HG02798 (cell line): ENCODE data around the gene USP15.
A peak's percentile ranks its signal among the peaks of the same experiment; 100 is the strongest.

Experiments used
- ATAC-seq: cut with Tn5 transposase; IDR thresholded peaks from one replicate; pipeline ENCODE4 v1.9.1; 2021; ENCODE audit warnings: mild to moderate bottlenecking; ENCODE audit not compliant: unreplicated experiment, poor library complexity

Gene USP15

DNA sequence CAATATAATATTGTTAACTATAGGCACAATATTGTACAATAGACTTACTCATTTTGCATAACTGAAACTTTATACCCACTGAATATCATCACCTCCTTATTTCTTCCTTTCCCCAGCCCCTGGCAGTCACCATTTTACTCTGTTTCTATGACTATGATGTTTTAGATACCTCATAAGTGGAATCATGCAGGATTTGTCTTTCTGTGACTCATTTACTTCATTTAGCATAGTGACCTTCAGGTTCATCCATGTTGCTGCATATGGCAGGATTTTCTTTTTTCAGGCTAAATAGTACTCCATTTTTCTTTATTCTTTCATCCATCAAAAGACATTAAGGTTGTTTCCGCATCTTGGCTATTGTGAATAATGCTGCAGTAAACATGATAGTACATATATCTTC, 18.9 kb downstream of the USP15 start:
- no peak for ATAC-seq

DNA sequence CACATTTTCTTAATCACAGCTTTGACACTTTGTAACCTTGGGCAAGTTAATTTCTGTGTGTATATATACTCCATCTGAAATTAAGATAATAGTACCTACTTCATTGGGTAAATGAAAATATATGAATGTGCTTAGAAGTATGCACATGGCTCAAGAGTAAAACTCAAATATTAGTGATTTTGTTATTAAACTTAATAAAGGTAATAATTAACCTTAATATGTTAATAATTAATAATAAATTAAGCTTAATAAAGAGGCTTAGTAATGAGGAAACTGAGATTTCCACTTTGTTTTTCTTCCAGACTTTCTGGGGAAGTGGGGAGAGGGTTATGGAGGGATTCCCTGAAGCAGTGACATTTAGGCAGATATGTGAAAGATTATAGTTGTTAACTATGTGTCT, 19.8 kb downstream of the USP15 start:
- ATAC-seq = no peak

DNA sequence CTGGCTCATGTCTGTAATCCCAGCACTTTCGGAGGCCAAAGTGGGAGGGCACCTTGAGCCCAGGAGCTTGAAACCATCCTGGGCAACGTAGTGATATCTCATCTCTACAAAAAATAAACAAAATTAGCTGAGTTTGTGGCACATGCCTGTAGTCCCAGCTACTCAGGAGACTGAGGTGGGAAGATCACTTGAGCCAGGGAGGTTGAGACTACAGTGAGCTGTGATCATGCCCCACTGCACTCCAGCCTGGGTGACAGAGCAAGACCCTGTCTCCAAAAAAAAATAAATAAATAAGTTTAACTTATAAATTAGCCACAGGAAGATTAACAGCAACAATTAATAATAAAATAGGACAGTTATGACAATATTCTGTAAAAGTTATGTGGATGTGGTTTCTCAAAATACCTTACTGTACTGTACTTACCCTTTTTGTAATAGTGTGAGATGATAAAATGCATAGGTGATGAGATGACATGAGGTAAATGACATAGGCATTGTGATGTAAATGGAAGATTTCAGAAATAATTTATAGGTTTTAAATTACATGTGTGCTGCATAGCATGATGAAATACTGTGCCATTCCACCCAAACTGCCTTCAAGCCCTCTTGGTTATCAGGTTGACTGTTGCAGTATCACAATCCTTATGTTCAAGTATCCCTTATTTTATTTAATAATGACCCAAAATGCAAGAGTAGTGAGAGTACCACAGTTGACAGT, 22.0 kb downstream of the USP15 start:
- ATAC-seq = no peak

DNA sequence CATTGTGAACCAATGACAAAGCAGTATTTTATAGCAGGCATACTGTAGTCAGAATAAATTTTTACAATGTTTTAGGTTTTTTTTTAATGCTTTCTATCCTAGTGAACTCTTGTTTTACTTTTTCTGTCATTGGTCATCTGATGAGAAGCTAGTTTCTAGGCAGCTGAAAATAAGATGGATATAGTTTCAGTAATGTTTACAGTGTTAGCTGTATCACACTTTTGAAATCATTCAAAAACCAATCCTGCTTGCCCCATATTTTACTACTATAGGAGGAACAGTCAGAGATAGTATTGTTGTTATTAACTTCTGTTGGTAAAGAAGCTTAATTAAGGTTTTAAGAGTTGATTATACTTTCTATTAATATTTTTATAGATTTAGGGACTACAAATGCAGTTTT, 24.5 kb downstream of the USP15 start:
- no peak for ATAC-seq

DNA sequence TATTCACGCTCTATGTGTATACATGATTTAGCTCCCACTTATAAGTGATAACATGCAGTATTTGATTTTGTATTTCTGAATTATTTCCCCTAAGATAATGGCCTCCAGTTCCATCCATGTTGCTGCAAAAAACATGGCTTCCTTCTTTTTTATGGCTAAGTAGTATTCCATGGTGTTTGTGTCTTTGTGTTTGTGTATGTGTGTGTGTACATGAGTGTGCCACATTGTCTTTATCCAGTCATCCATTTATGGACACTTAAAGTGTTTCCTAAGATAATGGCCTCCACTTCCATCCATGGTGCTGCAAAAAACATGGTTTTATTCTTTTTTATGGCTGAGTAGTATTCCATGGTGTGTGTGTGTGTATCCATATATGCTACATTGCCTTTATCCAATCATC, 25.1 kb downstream of the USP15 start:
- no peak for ATAC-seq

DNA sequence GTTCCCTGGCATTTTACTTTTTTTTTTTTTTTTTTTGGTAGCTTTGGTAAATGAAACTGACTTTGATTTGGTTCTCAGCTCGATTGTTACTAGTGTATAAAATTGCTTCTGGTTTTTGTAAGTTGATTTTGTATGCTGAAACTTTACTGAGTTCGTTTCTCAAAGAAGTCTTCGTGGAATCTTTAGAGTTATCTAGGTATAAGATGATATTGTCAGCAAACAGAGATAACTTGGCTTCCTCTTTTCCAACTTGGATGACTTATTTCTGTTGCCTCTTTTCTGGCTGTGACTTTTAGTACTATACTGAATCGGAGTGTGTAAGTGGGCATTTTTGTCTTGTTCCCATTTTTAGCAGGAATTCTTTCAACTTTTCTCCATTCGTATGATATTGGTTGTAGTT, 28.1 kb downstream of the USP15 start:
- no peak for ATAC-seq

DNA sequence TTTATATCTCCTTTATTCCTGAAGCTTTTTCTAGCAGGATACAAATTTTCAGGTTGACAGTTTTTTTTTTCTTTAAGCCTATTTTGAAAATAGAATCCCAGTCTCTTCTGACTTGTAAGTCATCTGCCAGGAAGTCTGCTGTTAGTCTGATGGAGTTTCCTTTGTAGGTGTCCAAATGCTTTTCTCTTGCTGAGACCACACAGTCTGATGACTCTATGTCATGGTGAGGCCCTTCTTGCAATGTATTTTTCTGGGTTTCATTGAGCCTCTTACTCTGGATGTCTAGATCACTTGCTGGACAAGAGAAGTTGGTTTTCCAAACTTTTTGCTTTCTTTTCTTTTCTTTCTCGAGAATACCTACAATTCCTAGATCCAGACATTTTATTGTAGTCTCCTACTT, 30.6 kb downstream of the USP15 start:
- ATAC-seq = no peak

DNA sequence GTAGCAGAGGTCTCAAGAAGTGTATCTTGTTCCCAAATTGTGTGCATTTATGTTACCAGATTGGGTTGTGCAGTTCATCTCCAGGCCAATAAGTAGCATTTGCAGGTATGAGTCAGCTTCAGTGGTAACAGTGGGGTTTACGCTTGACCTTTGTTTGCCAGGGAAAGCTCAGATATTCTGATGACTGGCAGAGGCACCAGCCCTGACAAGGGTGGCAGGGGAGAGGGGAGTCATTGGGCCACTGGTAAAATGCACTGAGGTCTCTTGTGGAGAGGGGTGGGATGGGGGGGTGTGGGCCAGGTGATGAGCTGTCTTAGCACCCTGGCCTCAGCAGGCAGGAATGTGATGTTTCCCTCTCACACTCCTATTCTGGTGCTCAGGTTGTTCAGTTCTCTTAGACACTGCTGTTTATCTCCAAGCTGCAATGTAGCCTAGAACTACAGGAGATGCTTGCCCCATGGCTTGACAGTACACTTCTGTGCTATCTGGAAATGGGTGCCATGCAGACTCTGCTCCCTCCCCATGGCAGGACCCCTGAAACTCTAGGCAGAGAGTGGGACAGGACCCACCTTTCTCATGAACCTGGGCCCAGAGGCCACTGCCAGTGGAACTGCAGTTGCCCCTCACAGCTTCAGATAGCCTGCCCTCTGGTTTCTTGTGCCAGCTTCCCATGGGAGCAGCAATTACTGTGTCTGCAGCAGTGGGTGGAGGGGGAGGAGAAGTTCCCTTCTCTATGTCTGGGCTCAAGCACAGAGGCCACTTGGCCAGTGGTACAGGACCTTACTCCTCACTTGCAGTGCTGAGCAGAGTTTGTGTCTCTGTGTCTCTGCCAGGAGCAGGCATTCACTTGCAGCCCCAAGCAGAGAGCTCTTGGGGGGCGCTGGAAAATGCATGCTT, 31.9 kb downstream of the USP15 start:
- peak; percentile 29 for ATAC-seq

DNA sequence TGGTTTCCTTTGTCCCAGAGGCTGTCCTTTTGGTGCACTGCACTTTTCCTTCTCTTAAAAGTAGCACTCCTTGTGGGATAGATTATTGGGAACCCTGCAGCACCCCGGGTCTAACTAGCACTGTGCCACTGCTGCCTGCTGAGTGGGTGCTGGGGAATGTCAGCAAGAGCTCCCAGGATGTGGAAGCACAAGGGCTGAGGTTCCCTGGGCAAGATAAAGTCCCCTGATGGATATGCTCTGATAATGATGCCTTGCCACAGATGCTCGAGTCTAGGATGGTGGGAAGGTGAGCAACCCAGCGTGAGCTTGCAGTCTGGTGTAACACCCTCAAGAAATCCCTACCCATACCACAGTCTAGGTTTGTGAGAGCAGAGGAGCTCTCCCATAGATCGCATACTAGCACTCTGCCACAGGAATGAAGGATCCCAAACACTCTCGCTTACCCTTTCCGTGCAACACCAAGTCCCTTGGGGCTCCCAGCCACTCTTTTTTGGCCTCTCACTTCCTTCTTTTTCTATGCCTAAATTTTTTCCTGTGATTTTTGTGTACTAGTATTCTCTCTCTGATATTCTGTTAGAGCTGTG, 32.6 kb downstream of the USP15 start:
- no peak for ATAC-seq

DNA sequence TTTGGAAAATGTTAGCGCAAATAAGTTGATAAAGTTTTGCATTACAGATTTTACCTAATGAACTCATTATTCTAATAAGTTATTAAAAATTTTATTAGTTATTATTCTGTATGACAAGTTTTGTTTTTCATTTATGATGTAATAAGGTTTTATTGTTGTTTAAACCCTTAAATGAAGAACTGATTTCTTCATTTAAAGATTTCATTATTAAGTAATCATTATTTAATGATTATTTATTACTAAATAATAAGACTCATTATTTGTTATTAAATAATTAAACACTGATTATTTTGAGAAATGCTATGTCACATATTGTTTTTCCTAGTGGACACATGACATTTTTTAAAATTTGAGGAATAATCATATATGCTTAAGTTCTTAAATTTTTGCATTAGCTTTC, 34.2 kb downstream of the USP15 start:
- no peak for ATAC-seq

DNA sequence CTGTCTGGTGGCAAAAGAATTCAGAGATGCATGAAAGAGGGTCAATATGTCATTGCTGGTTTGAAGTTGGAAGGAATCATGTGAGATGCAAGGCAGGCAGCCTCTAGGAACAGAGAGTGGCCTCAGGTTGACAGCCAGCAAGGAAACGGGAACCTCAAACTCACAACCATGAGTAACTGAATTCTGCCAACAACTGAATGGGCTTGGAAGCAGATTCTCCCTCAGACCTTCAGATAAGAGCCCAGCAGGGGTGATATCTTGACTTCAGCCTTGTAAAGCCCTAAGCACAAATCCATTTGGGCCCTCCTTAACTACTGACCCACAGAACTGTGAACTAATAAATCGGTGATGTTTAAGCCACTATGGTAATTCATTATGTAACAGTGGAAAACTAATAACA, 35.8 kb downstream of the USP15 start:
- ATAC-seq = no peak

DNA sequence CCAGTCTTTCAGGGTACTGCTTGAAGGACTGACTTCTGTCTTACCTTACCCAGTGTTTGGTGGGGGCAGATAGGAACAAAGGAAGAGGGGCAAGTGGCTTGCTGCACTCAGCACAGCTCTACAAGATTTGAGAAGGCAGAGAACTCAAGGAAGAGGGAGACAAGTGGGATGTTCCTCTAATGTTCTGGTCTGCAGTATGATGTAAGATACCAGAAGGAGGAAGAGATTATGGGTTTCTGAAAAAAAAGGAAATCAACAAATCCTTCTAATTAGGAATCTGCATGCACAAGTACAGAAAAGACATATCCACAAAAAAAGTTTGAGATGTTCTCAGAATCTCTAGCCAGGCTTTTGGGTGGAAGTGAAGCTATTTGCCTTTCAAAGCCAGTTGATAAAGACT, 37.1 kb downstream of the USP15 start:
- no peak for ATAC-seq

DNA sequence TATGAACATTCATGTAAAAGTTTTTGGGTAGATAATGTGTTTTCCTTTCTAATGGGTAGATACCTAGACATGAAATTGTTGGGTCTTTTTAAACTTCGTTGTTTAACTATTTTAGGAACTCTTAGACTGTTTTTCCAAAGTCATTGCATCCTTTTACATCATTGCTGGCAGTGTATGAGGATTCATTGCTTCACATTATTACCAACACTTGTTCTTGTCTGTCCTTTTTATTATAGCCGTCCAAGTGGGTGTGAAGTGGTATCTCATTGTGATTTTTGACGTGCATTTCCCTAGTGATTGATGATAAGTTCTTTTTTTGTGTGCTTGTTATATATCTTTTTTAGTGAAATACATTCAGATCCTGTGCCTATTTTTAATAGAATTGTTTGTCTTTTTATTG, 39.4 kb downstream of the USP15 start:
- ATAC-seq = no peak

DNA sequence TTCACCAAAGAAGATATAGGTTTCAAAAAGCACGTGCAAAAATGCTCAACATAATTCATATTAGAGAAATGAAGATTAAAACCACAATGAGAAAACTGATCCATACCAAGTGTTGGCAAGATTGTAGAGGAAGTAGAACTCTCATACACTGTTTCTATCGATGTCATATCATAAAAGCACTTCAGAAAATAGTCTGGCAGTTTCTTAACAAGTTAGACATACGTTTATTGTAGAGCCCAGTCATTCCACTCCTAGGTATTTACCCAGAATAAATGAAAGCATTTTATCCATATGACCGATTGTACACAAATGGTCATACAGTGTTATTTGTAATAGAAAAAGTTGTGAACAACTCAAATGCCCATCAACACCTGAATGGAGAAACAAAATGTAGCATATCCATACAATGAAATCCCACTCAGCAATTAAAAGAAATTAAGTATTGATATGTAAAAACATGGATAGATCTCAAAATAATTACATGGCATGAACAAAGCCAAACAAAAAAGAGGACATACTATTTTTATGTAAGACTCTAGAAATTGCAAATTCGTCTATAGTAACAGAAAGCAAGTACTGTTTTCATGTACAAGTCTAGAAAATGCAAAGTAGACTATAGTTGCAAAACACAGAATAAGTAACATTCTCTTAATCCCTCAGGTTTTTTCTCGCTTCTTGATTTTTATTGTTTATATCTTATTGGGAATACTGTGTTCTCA, 41.0 kb downstream of the USP15 start:
- no peak for ATAC-seq

DNA sequence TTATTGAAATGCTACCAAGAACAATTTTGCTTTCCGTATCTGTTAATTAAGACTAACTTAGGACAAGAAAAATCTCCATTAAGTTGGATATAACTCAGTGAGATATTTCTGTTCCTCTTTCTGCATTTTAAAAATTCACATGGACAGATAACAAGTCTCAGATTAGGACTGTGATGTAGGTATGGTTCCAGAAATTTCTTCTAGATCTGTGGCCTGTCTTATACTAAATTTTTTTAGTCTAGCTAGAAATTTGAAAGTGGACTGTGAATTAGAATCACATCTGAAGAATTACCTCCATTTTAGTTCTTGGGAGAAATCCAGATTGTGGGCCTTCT, 41.6 kb downstream of the USP15 start:
- ATAC-seq = no peak

DNA sequence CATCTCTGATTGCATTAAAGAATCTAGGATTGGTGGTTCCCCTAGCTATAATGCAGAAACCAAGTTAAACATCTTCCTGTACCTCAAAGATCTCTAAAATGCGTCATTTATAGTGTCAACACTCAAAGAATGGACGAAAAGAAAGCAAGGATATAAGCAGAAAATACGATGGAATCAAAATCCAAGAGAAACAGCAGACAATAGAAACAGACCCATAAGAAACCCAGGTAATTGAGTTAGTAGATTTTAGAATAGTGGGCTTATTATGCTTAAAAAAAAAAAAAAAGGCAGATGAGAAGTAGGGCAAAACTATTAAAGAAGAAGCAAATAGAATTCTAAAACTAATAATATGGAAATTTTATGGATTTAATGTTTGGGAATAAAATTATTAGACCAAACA, 44.4 kb downstream of the USP15 start:
- ATAC-seq = no peak

DNA sequence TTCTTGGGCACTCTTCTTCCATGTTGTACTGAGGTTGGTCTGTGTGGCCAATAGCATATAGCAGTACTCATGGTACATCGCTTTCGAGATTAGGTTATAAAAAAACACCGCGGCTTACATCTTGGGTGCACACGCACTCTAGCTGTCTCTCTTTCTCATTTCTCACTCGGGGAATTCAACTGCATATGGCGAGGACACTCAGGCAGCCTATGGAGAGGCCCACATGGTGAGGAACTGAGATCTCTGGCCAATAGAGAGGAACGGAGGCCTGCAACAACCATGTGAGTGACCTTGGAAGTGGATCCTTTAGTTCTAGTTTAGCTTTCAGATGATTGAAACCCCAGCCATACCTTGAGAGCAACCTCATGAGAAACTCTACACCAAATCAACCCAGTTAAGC, 45.6 kb downstream of the USP15 start:
- no peak for ATAC-seq

DNA sequence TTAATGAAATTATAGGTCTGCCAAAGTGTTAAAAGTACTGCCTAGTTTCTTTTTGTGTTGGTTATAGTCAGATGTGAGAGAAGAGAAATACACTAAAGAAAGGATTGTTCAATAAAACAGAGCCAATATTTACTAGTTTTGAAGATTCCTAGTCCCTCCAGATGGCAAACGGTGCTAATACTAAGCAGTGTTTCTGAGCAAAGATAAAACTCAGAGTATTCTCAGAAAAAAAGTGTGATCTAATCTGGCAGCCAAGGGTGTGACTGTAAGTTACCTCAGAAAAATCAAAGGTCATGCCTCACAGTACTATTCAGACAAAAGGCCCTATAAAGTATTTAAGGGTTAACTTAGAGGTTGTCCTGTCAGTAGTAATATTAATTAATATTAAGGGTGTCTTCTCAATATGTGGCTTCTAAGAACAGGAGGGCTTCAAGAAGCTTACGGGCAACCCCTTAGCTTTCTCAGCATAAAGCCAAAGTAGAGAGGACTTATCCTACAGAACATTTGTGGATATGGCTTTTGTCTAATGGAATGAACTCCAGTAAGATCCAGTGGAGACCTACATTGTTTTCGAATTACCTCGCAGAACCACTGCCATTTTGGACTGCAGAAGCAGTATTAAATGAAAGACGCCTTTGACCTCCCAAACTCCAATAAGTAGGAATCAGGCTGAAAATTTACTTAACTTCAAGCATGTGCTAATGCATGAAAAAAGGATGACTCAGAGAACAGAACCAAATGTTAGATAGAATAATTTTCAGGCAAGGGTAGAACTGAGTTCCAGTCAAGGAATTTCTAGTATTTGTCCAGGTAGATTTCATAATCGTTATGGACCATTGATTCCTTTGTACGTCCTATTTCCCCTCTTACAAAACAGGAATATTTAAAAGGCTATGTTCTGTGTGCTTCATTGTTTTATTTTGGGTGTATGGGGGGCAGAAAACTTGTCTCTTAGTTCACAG, 46.6 kb downstream of the USP15 start:
- ATAC-seq = no peak

DNA sequence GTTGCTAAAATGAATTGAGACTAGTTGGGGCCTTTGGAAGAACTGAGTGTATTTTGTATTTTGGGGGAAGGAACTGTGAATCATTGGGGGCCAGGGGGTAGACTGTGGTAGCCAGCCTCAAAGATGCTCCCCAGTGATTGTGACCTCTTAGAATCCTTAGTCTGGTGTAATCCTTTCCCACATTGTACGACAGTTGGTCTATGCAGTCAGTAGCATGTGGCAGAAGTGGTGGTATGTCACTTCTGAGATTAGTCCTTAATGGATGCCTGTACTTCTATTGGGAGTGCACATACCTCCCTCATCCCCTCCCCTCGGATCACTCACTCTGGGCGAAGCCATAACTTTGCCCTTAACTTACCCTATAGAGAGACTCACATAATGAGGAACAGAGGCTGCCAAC, 48.0 kb downstream of the USP15 start:
- no peak for ATAC-seq
